ENCODE measurements around the gene TTLL4. TPM values are rescaled to one million over a fixed set of nuclear protein-coding genes. Genes with fewer than 3 reads are reported as not detected.
"Not testable (repeated sequence)": the region's sequence is repeated elsewhere in the genome, so short reads cannot be mapped to it uniquely, and the experiment has no call there.

Gene TTLL4
- total RNA-seq, 1 donor from 2014 or later, result 47.3 TPM

GRCh38 chr2:218734190-218734975 lies 23.7 kb downstream of the TTLL4 start:
- intact Hi-C loops (cut with micrococcal nuclease), result loop anchor here (5.0 kb wide), 1 partner anchor 327 kb away; no protein-coding TSS in a partner anchor

- intact Hi-C loops (cut with micrococcal nuclease), result no loop called here
Measured at GRCh38 chr2:218736531-218736930, 25.9 kb downstream of the TTLL4 start.

- intact Hi-C loops (cut with micrococcal nuclease), result no loop called here
Measured at GRCh38 chr2:218743068-218743467, 32.4 kb downstream of the TTLL4 start.

GRCh38 chr2:218744615-218745014 lies 34.0 kb downstream of the TTLL4 start:
- intact Hi-C loops (cut with micrococcal nuclease), result no loop called here

GRCh38 chr2:218745160-218745558 lies 34.5 kb downstream of the TTLL4 start:
- intact Hi-C loops (cut with micrococcal nuclease), result no loop called here

- intact Hi-C loops (cut with micrococcal nuclease), result no loop called here
Measured at GRCh38 chr2:218745559-218746469, 35.2 kb downstream of the TTLL4 start.

- intact Hi-C loops (cut with micrococcal nuclease), result no loop called here
Measured at GRCh38 chr2:218746470-218746795, 35.8 kb downstream of the TTLL4 start.

GRCh38 chr2:218746960-218747359 lies 36.3 kb downstream of the TTLL4 start:
- intact Hi-C loops (cut with micrococcal nuclease), result no loop called here

GRCh38 chr2:218748741-218749441 lies 38.3 kb downstream of the TTLL4 start:
- intact Hi-C loops (cut with micrococcal nuclease), result no loop called here

GRCh38 chr2:218754201-218754600 lies 43.6 kb downstream of the TTLL4 start:
- intact Hi-C loops (cut with micrococcal nuclease), result no loop called here

- intact Hi-C loops (cut with micrococcal nuclease), result no loop called here
Measured at GRCh38 chr2:218754781-218755180, 44.1 kb downstream of the TTLL4 start.

GRCh38 chr2:218755198-218755566 lies 44.5 kb downstream of the TTLL4 start:
- intact Hi-C loops (cut with micrococcal nuclease), result no loop called here

GRCh38 chr2:218755567-218756404 lies 45.2 kb downstream of the TTLL4 start:
- intact Hi-C loops (cut with micrococcal nuclease), result no loop called here

- intact Hi-C loops (cut with micrococcal nuclease), result no loop called here
Measured at GRCh38 chr2:218756599-218757377, 46.2 kb downstream of the TTLL4 start.

- intact Hi-C loops (cut with micrococcal nuclease), result no loop called here
Measured at GRCh38 chr2:218761795-218762194, 51.2 kb downstream of the TTLL4 start.

- intact Hi-C loops (cut with micrococcal nuclease), result not testable (repeated sequence)
Measured at GRCh38 chr2:218772759-218773158, 62.1 kb downstream of the TTLL4 start.

- intact Hi-C loops (cut with micrococcal nuclease), result no loop called here
Measured at GRCh38 chr2:218773881-218774280, 63.2 kb downstream of the TTLL4 start.

GRCh38 chr2:218776488-218776887 lies 65.9 kb downstream of the TTLL4 start:
- intact Hi-C loops (cut with micrococcal nuclease), result no loop called here

- intact Hi-C loops (cut with micrococcal nuclease), result no loop called here
Measured at GRCh38 chr2:218777276-218777990, 66.8 kb downstream of the TTLL4 start.
